HG02852 (cell line): ENCODE data around the gene COLEC12.
"Not testable (repeated sequence)": the region's sequence is repeated elsewhere in the genome, so short reads cannot be mapped to it uniquely, and the experiment has no call there.

Experiments used
- ATAC-seq: cut with Tn5 transposase; IDR thresholded peaks from one replicate; pipeline ENCODE4 v1.9.1; 2021; ENCODE audit warnings: mild to moderate bottlenecking, moderate library complexity; ENCODE audit not compliant: unreplicated experiment

COLEC12 gene

DNA sequence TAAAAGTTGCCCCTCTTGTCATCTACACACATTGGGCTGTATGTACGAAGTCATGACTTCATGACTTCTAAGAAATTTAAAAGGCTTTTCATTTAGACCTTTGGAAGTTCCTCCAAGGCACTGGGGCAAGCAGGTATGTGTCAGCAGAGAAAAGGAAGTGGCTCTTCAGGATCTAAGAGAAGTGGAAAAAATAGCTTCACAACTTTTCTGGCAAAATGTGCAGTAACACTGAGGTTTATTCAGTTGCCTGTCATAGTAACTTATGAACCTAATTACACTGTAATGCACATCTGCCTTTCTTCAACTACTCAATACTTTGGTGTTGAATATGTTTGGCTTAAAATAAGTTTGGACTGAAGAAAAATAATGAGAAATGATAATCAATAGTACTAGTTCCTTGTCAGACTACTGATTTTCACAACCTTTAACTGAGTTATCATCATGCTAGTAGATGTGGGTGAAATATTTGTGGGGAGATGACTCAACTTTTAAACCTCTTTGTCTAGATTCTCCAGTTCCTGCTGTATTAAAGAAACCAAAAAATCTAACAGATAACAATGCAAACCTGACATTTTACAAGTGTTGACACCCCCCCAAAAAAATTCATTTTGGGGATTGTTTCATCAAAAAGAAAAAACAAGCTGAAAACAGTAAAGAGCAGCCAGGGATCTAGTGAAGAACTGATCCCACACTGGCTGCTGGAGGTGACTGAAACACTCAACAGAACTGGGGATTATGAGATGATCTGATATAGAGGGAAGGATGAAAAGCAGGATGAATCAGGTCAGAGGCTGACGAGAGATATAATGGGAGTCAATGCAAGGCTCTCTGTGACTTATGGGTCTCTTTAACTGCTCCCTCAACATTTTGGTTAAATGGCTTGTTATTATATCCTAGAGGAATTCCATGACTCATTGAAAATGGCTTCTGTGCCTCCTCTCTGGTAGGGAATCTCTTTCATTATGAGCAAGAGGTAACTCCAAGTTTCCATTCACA is 84.6 kb downstream of the COLEC12 start:
- ATAC-seq, result no peak

DNA sequence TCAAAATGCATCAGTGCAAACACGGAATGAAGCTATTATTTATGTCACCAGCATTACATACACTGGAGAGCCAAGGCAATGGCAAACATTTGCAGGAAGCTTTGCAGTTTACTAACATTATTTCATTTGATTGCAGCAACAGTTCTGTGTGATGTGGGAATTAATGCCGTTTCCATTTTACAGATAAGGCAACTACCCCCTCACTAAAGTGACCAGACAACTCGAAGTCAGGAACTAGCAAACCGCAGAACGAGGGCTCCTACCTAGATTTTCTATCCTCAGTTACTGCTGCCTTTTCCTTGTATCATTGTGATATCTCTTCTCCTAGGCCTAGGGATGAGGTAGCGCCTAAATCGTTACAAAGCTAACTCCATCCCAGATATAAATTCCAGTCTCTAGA is 85.5 kb downstream of the COLEC12 start:
- no peak for ATAC-seq

DNA sequence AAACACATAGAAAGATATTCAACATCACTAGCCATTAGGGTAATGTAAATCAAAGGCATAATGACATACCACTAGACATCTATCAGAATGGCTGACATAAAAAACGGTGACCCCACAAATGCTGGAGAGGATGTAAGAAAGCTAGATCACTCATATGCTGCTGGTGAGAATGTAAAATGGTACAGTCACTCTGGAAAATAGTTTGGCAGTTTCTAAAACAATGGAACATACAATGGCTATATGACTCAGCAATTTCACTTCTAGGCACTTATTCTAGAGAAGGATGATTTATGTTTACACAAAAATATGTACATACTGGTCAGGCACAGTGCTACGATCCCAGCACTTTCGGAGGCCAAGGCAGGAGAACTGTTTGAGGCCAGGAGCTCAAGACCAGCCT is 87.3 kb downstream of the COLEC12 start:
- no peak for ATAC-seq

DNA sequence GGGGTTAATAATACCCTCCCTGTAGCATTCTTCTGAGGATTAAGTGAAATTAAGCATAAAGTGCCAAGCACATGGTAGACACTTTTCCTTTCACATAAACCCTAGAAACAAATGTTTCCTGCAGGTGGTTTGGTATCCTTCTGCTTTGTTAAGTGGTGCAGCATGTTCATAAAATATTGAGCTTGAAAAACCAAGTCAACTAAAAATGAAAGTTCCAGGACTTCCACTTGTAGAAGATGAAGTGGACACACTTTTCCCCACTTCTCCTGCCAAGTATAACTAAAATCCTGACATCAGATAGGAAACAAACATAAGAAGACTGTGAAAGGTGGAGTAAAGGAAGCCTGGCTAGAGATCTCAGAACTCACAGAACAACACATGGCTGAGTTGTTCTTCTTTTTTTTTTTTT is 90.5 kb downstream of the COLEC12 start:
- ATAC-seq, result no peak

DNA sequence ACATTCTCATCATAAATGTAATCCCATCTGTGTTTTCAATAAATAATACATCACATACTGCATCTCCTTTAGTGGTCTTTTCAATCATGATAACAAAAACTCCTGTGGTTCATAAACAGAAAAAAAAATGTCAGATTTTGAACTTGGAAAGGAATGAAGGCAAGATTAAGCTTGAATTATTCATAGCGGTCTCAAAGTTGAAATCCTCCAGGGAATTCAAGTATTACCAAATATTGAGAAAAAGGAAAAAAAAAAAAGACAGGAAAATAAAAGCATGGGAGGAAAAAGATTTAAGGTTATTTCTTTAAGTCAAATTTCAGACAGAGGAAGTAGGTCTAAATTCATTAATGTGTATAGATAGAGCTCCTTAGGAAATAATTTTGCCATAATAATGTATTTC is 92.1 kb downstream of the COLEC12 start:
- ATAC-seq, result no peak

DNA sequence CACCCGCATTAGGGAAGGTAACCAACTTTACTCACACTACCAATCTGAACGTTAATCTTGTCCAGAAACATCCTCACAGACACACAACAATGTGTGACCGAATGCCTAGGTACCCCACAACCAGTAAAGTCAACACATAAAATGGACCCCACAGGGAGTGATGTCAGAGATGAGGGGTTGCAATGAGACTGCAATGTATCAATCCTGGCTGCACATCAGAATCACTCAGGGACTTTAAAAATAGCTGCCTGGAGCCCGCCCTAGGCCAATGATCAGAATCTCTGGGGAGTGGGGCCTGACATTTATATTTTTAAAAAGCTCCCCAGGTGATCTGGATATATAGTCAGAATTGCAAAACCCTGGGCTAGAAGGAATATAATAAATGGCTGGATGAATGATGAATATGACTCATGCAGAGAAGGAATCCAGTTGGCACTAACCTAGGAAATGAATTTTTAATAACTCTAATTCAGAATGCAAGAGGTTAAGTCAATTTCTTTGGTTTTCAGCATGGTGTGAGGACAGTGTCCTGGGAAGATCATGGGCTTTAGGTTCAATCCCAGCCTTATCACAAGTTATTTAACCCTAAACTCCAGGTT is 92.8 kb downstream of the COLEC12 start:
- no peak for ATAC-seq

DNA sequence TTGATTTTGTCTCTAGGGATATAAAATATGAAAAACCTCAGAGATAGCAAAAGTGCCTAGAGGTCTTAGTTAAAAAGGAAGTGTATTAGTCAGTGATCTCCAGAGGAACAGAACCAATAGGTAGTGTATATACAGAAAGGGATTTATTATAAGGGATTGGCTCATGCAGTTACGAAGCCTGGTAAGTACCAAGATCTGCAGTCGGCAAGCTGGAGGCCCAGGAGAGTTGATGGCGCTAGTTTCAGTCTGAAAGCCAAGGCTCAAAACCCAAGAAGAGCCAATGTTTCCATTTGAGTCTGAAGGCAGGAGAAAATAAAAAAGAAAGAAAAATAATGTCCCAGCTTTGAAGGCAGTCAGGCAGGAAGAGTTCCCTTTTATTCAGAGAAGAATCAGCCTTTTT is 93.3 kb downstream of the COLEC12 start:
- no peak for ATAC-seq

DNA sequence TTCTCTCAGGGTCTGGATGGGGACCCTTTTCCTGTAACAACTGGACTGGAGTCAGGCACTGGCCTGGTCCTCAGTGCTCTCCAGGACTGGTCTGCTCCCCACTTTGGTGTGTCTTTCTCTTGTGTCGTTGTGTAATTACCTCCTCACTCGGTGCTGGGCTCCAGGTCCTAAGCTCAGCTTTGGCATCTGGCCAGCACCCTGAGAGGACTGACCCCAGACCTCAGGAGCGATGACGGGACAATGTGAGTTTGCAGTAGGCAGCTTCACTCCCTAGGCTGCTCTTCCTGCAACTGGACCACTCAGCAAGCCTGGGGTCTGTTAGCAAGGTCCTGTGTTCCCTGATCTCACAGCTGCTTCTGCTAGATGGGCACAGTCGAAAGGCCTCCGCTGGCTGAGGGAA is 93.8 kb downstream of the COLEC12 start:
- ATAC-seq, result no peak

DNA sequence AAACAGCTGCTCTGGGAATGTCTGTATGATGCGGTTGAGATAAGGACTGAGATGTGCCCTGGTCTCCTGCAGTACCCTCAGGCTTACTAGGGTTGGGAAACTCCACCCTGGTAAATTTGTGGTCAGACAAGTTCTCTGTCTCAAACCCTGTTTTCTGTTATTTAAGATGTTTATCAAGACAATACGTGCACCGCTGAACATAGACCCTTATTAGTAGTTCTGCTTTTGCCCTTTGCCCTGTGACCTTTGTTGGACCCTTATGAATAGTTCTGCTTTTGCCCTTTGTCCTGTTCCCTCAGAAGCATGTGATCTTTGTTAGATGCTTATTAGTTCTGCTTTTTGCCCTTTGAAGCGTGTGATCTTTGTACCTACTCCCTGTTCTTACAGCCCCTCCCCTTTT is 95.5 kb downstream of the COLEC12 start:
- ATAC-seq, result not testable (repeated sequence)

DNA sequence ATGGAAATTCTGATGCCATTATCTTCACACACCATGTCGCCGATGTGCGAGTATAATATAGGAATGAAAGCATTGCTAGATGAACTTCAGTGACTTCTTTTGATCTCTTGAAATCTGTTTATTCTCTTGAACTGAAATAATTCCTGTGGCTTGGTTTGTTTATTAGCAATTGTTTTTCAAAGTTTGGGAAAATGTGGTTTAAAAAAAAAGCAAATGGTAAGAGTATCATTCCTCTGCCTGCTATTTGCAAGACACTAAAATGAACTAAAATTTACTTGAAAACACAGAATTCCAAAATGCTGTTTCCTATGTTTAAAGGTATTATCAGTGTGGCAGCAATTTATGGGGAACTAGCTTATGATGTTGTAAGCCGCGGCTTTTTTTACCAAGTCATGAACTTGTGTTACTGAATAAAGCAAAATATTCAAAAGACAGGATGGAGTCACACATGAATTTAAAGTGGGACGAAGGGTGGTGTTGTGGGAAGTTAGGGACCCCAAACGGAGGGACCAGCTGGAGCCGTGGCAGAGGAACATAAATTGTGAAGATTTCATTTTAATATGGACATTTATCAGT is 96.4 kb downstream of the COLEC12 start:
- ATAC-seq, result no peak

DNA sequence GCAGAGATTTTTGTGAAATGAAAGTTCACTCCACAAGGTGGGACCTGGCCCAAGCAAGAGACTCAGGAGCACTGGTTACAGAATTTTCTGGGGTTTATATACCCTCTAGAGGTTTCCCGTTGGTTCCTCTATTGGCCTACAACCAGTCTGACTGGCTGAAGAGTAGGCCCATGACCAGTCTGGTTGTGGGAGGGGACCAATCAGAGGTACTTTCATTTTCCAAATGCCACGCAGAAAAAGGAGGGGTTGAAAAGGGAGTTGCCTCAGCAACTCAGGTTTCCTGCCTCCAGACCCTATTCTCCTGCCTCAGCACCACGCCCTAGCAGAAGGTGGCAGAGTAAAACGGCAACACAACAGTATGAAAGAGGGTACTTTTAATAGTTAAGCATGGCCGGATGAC is 98.4 kb downstream of the COLEC12 start:
- no peak for ATAC-seq

DNA sequence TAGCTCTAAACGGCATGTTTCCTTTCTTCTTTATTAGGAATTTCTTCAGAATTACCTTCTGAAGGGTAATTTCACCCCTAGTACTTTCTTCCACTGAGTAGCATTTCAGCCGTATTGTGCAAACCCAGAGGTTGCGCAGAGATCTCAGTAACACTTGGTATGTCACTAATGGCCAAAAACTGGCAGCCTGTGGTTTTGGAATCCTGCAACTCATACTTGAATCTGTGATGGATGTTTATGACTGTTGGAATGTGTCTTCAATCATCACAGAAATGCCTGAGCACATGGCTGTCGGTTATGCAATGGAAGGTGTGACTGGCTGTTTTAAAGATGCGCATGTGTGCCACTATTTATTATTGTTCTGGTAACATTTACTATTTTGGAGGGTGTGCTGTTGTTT is 100.0 kb downstream of the COLEC12 start:
- no peak for ATAC-seq

DNA sequence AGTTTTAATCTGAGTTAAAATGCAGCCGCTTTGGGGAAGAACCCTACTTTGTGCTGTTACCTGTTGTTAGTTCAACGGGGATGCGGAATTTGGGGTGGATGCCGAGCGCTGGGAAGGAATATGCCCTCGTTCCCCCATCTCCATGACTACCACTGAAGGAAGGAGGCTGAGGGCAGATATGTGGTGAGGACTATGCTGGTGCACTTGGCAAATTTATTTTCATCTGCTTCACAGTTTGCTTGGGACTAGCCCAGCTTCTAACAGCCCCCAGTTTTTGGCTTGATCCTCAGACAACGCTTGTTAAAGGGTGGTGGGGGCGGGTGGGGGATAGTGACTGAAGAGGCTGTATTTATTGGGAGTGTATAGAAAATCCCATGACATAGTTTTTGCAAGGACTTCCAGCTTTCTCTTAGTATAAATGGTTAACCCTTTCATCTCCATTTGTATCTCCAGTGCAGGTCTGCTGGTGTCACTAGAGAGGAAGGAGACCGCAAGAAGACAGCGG is 100.8 kb downstream of the COLEC12 start:
- ATAC-seq, result no peak

DNA sequence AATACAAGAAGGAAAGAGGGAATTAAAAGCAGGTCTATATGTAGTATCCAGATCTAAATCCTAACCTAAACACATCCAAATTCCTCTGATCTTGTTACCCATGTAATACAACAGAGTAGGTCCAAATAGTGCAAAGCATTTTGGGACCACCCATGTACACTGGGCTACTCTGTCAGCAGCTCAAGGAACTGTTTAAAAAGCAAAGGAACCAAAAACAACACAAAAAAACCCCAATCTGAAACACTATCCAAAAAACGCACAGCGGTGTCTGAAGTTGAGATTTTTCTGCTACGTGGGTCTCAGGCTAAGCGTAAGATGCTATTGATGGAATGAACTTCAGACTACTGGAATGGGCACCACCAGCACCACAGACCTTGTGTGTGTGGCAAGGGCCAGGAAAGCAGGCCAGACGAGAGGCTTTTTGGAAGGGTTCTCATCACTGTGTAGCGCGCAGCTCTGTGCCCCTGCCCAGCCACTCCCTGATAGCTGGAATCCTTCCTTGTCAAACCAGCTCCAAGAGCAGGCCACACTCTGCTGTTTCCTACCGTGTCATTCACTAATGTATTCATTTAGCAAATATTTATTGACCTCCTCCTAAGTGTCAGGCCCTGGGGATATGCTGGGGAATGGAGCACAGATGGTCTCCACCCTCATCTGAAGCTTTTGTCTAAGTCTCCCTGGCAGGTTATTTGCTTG is 101.4 kb downstream of the COLEC12 start:
- ATAC-seq, result no peak

DNA sequence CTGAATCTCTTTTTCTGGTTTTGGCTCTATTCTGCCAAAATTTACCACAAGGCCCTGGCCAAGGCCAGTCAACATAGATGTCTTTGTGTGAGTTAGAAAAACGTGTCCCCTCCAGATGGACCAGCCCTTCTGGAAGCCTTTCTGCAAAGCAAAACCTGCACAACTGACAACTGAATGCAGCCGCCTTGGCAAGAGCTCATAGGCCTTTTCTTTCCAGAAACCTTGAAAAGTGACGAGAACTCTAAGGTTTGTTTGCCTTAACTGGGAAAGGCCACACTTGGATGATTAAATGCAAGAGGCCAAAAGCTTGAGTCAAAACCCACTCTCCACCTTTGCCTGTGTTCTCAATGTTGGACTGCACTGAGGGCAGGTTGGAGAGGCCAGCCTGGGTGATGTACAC is 103.9 kb downstream of the COLEC12 start:
- no peak for ATAC-seq

DNA sequence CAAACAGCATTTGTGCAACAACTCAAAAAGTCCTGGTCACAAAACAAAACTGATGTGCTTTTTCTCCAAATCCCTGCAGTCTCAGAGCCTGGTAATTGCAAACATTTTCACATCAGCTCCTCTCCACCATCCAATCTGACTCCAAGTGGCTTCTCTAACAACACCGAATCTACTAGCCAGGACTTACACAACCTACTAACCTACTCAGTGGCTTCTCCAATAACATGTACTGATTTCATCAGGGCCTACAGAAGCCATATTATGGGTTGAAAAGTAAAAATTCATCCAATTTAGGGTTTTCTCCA is 104.3 kb downstream of the COLEC12 start:
- ATAC-seq, result no peak

DNA sequence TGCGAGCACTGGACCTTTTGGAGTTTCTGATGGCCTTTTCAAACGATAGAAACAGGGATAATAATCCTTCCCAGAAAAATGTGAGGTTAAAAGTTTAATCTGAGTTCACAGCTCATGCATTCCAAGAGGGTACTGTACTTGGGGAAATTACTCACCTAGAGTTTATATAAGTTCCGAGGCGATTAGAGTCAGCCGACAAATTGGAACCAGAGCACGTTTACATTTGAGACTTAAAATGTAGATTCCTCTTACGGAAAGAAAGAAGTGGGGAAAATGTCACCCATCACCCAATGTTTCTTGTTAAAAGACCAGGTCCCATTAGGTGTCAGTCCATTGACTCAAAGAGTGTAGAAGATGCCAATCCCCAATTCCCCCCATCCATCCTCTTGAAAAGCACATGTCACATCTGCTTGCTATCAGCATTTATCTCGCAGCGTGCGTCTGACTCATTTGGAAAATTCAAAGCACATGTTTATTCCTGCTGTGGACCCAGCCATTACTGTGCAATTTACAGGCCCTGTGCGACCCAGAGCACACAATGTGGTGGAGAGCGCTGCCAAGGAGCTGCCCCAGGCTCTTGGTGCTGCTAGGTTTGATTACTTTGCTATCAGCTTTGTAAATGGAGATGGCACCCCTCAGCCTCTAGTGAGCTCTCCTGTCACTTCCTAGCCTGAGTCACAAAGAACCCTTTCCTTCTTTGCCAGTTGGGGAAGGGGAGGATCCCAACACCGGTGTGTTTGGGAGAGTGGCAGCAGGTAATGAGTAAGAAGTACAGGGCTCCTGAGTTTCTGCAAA is 104.8 kb downstream of the COLEC12 start:
- ATAC-seq, result no peak

DNA sequence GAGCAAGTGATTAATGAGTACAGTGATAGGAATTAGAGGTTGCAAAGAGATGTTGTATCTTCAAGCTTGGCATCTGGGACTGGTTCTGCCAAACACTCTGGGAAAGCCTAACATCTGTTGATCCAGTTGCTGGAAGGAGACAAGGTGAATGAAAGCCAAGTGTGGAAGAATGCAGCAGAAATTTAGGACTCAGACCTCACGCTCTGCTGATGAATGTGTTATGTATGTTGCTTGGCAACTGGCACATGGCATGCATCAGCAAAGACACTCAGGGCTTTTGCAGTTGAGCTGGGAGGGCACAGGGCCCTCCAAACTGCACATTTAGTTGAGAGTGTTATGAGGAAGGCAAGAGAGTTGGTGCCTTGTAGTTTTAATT is 105.5 kb downstream of the COLEC12 start:
- no peak for ATAC-seq

DNA sequence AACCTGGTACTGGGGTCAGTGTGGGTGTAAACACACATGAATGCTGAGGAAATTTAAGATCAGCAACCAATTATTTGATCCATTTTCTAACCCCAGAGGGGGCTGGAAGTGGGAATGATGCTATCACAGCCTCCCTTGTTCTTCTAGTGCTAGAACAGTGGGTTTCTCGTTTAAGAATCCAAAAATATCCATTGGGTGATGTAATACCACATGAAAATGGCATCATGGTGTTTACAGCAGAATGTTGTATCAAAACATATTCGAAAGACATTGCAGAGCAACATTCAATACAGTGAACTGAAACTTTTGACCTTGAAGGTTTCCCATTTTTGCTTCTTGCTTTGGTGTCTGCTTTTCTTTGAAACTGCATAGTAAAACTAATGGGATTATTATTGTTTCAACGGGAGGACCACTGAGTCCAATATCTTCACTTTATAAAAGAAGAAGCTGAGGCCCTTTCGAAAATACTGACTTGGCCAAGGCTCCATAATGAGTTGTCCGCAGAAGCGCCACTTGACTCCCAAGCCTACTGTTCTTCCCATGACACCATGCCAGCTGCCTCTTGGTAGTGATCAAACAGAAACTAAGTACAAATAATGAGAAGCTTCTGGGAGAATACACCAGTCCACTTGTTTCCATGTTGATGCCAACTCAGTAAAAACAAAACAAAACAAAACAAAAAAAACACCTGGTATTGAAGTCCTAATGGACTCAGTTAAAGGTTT is 106.1 kb downstream of the COLEC12 start:
- ATAC-seq, result no peak

DNA sequence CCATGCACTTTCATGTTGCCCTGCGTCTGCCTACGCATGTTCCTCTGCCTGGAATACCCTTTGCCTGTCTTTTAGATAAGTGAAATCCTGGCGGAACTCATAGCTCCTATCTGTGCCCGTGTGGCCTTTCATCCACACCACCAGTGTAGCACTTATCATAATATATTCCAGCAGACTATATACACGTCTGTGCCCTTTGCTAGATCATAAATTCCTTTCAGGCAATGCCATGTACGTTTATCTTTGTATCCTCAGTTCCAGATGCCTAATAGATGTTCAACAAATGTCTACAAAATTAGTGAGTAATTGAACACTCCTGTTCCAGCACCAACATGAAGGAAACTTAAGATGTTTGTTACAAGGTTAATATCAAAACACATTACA is 106.9 kb downstream of the COLEC12 start:
- no peak for ATAC-seq
